Islet of Langerhans (tissue), 1 donor: Measurements from ENCODE around the gene ARHGEF17.

Experiments used
- FAIRE-seq: peaks from one replicate; lab custom pipeline; 2011; peaks lifted over from hg19 to GRCh38; lab: Jason Lieb, UNC

Gene ARHGEF17

DNA sequence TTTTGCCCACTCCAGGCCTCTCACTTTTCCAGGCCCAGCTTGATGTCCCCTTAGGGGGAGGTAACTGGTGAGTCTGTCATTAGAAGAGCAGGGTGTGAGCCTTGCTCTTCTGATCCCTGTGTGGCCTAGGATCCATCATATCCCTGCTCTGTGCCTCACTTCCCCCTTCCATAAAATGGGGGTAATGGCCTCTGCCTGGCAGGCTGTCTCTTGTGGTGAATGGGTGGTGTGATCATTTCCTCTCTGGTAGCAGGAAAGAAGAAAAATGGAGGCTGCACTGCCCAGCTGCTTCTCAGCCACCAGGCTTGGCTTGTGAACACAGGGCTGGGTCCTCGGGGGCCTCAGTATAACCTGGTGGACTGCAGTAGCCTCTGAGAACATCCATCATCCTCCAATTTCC lies 5.6 kb downstream of the ARHGEF17 start:
- no peak for FAIRE-seq

- no peak for FAIRE-seq
These were observed 6.3 kb downstream of the ARHGEF17 start for GRCh38 chr11:73314117-73314961.

DNA sequence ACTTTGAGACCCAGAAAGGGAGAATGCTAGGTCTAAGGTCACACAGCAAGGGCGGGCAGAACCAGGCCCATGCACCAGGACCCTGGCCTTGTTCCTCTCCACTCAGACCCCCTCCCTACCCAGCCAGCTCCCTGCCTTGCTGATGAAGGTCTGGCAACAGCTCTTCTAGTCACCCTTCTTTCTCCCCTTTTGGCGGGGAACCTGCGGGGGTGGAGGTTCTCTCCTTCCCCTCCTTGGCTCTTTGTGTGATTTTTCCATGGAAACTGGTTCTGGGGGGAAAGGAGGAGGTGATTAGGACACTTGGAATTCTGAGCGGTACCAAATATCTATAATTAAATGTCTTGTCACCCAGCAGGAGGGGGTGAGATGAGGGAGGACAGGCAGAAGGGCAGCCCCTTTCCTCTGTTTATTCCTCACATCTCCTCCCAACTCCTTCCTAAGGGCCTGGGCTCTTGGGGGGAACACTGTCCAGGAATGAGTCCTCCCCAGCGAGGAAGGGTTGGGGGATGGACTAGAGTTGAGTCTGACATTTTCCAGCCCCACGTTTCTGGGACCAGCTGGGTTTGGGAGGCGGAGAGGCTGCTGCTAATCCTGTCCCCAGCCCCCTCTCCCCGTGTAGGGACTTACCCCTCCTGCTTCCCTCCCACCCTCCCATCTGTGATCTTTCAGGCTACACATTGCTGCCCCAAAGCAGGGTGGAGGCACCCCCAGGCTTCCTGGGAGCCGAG lies 7.4 kb downstream of the ARHGEF17 start:
- no peak for FAIRE-seq

DNA sequence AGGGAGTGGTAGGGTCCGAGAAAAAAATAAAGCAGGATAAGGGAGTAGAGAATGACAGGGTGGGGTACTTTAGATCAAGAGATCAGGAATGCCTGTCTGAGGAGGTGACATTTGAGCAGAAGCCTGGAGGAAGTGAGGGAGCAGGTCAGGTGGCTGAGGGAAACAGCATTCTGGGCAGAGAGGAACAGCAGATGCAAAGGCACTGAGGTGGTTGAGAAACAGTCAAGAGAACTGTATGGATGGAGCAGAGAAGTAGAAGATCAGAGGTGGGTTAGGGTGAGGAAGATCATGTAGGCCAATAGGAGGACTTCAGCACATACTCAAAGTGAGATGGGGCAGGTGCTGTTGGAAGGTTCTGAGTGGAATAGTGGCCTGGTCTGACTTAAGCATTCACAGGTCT lies 8.3 kb downstream of the ARHGEF17 start:
- no peak for FAIRE-seq

DNA sequence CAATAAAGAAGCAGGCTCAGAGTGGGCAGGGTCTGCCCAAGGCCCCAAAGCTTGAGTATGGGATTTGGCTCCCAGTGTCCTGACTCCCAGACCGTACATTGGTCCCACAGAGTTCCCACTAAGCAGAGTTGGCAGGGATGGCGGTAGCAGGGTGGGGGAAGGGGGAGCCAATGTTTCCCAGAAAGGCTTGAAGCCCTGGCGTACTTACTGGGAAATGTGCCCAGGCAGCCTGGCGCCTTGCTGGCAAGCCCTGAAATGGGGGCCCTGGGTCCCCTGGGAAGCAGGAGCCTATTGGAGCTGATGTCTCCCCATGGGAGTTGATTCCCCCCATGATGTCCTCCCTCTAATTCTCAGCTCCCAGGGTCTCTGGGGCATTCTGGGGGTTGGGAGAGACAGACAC lies 9.3 kb downstream of the ARHGEF17 start:
- FAIRE-seq = no peak

DNA sequence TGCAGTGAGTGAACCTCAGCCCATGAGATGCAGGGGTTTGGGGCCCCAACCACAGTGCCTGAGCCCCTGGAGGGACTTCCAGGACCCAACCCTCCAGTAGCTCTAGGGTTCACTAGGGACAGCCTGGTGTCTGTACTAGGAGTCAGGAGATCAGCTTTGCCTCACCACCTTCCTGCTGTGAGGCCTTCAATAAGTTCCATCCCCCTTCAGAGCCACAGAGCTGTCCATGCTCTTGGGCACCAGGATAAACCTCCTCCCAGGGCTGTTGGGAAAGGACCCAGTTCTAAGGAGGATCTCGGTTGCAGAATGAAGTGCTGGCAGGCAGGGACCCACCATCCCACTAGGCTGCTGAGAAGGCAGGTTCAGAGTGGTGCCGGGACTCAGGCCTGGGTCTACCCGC lies 9.7 kb downstream of the ARHGEF17 start:
- FAIRE-seq = no peak

DNA sequence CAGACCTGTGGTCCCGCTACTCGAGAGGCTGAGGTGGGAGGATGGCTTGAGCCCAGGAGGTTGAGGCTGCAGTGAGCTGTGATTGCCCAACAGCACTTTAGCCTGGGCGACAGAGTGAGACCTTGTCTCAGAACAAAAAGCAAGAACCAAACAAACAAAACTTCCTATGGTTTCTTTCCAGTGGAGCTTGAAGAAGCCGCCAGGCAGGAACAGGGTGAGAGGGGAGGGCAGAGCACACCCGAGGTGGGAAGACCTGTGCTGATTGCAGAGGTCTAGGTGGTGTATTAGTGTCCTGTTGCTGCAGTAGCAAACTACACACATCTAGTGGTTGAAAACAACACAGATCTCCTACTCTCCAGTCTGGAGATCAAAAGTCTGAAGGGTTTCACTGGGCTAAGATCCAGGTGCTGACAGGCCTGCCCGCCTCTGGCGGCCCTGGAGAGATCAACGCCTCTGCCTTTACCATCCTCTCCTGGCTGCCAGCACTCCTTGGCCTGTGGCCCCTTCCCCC lies 10.5 kb downstream of the ARHGEF17 start:
- FAIRE-seq = no peak

DNA sequence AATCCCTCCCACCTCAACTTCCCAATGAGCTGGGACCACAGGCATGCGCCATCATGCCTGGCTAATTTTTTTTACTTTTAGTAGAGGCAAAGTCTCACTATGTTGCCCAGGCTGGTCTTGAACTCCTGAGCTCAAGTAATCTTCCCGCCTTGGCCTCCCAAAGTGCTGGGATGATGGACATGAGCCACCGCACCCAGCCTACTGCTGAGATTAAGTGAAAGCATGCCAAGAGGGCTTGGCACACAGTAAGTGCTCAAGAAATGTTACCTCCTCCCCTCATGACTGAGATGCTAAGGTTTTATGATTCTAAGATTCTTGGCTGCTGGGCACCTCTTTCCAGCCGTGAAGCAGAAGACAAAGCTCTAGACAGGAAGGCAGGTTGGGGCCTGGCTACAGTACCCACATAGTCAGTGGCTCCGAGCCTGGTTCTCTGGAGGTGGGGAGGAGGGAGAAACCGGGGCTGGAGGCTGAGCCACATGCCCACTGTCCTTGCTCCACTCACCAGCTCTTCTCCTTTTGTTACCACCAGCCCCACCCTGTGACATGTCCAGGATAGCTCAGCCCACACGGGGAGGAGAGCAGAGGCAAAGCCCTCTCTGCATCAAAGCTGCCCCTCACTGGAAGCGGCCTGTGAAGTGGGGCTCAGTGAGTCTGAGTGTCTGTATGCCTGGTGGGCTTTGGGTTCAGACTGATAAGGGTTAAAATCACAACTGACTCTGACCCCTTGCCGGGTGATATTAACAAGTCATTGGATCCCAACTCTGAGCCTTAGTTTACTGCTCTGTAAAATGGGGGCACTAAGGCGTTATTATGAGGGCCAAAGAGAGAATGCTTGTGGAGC lies 12.9 kb downstream of the ARHGEF17 start:
- FAIRE-seq = no peak

DNA sequence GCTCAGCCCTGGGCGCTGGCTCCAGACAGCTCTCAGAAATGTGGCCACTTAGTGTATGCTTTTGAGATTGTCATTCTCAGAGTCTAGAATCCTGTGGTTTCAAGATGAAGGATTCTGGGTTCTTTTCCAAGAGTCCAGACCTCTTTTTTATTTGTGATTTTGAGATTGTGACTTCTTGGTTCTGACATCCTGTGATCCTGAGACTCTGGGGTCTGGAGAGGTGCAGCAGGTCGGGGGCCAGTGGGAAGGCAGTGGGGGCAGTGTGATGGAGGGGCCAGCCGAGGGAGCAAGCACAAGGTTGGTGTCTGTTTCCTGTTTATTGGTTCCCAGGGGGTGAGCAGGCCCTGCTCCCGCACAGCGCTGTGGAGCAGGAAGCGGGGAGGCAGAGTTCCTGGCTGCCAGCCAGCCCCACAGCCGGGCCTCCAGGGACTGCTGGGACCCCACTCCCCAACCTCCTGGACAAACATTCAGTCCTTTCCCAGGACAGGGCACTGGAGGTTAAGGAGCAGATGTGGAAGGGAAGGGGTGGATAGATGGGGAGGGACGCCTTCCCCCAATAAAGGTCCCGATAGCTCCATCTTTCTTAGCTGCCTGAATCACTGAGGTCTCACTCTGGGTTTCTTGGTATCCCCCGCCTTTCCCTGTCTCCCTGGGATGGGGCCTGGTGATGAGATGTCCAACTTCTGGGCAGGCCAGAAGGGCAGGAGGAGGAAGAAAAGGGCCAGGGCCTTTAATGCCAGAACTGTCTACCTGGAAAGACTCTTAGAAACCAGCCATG lies 13.7 kb downstream of the ARHGEF17 start:
- no peak for FAIRE-seq

DNA sequence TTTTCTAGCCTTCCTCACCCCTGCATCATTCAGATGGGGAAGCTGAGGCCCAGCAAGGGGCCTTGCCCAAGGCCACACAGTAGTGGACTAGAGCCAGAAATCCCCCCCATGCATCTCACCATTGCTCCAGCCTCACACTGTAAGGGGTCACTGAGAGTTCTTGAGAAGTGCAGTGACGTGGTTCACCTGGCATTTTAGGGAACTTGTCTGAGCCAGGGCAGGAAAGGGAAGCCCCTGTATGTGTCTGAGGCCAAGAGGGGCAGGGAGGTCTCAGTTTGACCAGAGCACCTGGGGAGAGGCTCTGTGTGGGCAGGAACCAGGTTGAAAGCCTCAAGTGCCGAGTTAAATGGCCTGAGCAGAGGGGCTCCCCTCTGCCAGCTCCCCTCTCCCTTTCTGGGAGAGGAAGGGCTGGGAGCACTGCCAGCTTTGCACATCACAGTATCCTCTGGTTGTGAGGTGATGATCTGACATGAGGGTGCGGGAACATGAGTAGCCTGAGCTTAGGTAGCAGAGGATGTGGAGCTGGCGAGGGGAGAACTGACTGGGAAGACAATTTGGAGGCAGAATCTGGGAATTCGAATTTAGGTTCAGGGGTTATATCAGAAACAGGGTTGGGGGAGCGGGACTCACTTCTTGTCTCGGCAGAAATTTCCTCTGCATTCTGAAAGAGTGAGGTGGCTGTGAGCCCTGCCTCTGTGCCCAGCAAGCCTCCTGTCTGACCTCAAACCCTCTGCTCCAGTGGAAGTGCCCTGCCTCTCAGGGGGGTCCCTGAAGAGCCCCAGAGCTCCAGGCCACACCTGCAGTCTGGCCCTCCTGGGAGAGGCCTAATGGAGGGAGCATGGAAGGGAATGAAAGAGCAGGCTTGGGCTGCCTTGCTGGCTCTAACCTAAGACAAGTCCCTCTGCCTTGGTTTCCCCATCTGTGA lies 14.6 kb downstream of the ARHGEF17 start:
- no peak for FAIRE-seq

GRCh38 chr11:73323464-73323863 lies 15.4 kb downstream of the ARHGEF17 start:
- no peak for FAIRE-seq

DNA sequence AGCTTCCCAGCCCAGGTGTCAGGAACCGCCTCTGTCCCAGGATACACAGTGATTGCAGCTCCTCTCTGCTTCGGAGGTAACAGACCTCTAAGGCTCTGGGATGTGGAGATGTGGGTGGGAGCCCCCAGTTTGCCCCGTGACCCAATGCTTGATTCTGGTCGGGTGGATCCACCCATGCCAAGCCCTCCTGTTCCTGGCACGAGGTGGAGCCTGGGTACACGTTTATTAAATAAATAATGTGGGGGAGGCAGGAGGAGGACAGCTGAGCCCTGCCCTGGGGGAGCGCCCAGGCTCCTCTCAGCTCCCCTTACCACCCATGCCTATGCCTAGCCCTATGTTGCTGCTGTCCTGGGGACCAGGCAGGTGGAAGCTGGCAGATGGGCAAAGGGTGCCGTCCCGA lies 16.0 kb downstream of the ARHGEF17 start:
- no peak for FAIRE-seq

DNA sequence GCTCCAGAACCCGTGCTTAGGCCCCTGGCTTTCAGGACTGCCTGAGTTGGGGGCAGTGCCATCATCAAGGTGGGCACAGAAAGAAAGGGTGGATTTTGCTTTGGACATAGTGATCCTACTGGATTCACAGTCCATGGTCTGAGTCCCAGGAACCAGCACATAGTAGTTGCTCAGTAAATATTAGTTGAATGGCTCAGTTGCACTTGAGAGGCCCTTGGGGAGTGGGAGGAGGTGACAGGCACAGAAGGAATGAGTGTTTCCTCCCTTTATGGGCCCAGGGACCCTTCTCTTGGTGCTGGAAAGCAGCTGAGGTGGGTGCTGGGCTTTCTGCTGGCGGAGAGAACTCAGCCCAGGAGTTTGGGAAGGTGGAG lies 16.6 kb downstream of the ARHGEF17 start:
- no peak for FAIRE-seq

DNA sequence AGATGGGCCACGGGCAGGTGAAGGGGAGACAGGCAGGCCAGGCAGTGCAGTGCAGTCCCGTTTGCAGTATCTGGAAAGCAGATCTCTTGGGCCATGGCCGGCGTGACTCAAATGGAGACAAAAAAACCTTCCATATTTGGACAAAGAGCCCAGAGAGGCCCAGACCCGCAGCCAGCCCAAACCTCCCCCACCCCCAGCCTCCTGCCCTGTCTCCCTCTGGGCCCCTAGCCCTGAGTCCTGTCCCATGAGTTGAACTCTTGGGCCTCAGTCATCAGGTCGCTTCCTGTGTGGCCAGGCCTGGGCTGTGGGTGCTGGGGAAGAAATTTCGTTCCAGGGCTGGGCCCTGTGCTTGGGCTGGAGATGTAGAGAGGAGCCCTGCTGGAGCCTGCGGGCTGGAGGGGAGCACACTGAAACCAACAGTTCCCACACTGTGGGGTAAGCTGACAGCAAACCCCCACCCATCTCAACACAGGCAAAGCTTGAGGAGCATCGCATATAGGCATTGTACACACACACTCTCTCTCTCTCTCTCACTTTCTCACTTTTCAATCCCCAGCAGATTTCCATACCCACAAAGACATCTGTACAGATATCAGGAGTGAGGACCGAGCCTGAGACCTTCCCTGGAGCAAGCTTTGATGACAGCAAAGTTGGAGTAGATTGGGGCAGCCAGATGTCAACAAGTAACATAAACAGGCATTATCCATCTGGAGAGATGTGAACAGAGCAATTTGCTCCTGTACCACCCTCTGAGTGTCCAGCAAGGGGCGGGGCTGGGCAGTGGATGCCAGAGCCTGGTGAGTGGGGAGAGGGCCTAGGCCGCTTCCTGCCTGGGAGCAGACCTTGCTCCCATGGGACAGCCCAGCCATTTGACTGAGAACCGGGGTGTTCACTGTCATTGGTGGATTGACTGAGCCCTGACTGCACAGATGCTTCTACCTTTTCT lies 17.2 kb downstream of the ARHGEF17 start:
- no peak for FAIRE-seq

GRCh38 chr11:73326929-73327811 lies 19.1 kb downstream of the ARHGEF17 start:
- FAIRE-seq = no peak

DNA sequence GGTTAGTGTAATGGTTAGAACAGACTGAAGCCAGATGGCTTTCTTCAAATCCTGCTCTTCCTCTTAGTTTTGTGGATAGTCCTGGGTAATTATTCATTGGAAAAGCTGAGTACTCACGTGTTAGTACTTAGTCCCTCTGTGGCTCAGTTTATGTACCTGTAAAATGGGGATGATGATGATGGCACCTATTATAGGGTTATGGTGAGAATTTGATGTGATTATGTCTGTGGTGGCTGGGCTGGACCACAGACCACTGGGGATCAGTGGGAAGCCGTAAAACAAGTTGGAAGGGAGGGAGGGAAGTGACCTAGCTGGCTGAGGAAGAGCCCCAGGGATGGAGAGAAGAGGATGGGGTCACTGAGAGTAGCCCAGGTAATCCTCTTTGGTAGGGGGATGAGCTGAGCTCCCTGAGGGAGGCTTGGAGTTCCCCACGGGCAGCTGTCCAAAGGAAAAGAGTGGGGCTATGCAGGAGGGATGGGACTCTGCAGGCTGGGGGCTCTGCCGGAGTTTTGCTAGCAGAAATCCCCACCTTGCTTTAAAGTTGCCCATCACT lies 19.8 kb downstream of the ARHGEF17 start:
- no peak for FAIRE-seq

DNA sequence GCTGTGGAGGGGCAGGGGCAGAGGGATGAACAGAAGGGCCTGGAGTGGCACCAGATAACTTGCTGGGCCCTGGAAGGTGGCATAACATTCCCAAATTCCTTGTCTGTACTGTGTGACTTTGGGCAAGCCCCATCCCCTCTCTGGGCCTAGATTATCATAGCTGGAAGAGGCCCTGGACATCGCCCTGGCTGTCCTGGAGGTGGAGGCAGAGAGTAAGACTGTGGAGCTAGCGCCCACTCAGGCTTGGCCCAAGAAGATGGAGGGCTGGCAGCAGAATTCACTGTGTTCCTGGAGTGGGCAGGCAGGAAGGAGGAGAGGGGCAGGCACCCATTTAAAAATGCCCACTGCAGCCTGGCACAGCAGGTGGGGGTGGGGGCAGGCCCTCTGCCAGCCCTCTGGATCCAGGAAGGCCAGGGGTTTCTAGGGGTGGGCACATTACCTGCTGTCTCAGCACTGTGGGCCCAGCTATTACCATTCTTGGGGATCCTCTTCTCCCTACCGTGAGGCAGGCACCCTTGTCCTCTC lies 22.6 kb downstream of the ARHGEF17 start:
- no peak for FAIRE-seq
